AG09309 (cell line): ENCODE results near the gene PGM2.
"Not testable (repeated sequence)": the region's sequence is repeated elsewhere in the genome, so short reads cannot be mapped to it uniquely, and the experiment has no call there.

Experiments
- DNase-seq: peaks from one replicate; pipeline ENCODE4 v3.0.0-alpha.2; 2010; ENCODE audit warnings: low read depth
- H3K4me3 ChIP-seq: 2 replicates; pipeline ENCODE4 v1.5.1; 2011; ENCODE audit warnings: mild to moderate bottlenecking, low read depth, low read length, moderate library complexity; ENCODE audit not compliant: control insufficient read depth
- TF ChIP-seq, protein P1 (sequence below): IDR thresholded peaks from 2 replicates; pipeline ENCODE4 v1.5.1; 2011; ENCODE audit warnings: mild to moderate bottlenecking, low read depth, low read length, inconsistent platforms; ENCODE audit not compliant: insufficient read depth, control insufficient read depth; ENCODE audit errors: missing control alignments

PGM2 gene

DNA sequence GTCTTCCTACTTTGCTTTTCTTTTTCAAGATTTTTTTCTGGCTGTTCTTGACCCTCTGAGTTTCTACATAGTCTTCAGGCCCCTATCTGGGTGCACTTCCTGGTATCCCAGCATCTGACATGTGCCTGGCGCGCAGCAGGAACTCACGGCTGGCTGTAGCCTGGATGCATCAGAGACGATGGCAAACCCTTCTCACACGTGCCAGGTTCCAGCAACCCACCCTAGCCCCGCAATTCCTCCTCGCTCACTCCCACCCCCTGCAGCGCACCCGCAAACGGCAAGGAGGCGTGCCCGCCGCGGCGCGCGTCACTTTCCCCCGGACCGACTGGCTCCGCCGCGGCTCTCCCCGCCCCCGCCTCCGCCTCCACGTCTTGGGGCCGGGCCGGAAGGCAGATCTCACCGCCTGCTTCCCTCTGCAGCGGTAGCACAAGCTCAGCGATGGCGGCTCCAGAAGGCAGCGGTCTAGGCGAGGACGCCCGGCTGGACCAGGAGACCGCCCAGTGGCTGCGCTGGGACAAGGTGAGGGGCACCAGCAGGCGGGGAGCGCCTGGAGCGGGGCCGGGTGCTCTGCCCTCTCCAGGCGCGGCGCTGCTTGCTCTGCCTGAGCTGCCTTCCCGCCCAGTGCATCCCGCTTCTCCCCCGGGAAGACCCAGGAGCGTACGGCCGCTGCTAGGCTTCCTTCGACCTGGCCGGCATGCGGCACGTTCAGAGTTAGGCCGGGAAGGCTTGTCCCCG, at the start of gene PGM2:
PGM2 (plus strand) TSS at position 392 of the 735 bp plus-strand sequence; CDS start at position 439, 47 bp downstream.
- TF ChIP-seq, protein P1, sequence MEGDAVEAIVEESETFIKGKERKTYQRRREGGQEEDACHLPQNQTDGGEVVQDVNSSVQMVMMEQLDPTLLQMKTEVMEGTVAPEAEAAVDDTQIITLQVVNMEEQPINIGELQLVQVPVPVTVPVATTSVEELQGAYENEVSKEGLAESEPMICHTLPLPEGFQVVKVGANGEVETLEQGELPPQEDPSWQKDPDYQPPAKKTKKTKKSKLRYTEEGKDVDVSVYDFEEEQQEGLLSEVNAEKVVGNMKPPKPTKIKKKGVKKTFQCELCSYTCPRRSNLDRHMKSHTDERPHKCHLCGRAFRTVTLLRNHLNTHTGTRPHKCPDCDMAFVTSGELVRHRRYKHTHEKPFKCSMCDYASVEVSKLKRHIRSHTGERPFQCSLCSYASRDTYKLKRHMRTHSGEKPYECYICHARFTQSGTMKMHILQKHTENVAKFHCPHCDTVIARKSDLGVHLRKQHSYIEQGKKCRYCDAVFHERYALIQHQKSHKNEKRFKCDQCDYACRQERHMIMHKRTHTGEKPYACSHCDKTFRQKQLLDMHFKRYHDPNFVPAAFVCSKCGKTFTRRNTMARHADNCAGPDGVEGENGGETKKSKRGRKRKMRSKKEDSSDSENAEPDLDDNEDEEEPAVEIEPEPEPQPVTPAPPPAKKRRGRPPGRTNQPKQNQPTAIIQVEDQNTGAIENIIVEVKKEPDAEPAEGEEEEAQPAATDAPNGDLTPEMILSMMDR, result peak; percentile 7
- no peak for DNase-seq
- H3K4me3 ChIP-seq, result peak within 1 kb of the TSS; percentile 65

DNA sequence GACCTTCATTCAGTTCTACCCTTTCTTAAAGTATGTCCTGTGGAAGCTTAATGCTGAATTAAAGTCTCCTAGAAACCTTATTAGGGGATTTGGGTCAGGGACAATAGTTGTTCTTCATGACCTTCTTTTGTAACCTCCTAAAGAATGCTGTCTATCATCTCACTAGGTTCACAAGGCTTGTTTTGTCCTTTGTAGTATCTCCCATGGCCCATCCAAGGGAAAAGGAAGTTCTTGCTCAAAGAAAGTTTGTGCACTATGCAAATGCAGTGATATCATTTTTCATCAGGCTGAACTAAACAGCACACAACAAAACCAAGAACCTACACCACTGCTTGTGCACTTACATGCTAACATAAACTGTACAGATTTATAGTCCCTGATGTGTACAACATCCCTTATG, 46.6 kb upstream of the PGM2 start:
- TF ChIP-seq, protein P1, result no peak
- H3K4me3 ChIP-seq, result no peak overlapping the region
- DNase-seq, result no peak

DNA sequence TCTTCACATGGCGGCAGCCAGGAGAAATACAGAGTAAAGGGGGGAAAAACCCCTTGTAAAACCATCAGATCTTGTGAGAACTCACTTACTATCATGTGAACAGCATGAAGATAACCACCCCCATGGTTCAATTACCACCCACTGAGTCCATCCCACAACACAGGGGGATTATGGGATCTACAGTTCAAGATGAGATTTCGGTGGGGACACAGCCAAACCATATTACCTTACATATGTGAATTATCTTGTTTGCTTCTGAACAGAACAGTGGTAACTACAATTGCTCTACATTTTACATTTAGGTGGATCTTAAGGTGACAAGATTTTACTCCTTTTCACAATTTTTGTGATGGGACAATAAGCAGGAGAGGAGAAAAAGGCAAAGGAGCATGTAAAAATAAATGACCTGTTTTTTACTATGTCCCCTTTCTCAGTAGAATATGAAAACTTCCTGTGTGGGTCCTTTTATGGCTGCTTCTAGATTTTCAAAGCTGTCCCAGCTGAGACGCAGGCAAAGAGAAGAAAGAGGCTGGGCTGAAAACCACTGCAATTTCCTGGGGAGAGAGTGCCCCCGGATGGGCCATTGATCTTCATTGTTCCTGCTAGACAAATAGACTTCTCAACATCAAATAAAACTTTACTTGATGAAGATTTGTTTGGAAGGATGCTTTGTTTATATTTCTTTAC, 45.9 kb upstream of the PGM2 start:
- H3K4me3 ChIP-seq, result no peak overlapping the region
- TF ChIP-seq, protein P1, result peak; percentile 21
- no peak for DNase-seq

DNA sequence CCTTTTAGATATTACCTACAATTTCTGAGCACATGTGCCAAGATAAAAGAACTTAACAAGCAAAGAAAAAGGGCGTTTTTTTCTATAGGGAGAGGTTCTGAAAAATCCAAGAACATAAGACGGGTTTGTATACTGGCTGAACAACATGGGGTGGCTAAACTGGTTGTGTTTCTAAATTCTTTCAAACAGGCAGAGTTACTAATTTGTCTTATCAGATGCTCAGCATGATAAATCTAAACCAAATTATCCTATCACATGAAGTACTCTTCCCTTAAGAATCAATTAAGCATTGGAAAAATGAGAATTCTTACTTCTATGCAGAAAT, 45.4 kb upstream of the PGM2 start:
- no peak for DNase-seq
- no peak overlapping the region for H3K4me3 ChIP-seq
- TF ChIP-seq, protein P1, result no peak

DNA sequence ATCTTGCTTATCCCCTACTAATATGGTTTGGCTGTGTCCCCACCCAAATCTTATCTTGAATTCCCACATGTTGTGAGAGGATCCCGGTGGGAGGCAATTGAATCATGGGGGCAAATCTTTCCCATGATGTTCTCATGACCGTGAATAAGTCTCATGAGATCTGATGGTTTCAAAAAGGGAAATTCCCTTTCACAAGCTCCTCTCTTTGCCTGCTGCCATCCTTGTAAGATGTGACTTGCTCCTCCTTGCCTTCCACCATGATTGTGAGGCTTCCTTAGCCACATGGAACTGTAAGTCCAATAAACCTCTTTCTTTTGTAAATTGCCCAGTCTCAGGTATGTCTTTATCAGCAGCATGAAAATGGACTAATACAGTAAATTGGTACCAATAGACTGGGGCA, 40.2 kb upstream of the PGM2 start:
- not testable (repeated sequence) for DNase-seq, H3K4me3 ChIP-seq

DNA sequence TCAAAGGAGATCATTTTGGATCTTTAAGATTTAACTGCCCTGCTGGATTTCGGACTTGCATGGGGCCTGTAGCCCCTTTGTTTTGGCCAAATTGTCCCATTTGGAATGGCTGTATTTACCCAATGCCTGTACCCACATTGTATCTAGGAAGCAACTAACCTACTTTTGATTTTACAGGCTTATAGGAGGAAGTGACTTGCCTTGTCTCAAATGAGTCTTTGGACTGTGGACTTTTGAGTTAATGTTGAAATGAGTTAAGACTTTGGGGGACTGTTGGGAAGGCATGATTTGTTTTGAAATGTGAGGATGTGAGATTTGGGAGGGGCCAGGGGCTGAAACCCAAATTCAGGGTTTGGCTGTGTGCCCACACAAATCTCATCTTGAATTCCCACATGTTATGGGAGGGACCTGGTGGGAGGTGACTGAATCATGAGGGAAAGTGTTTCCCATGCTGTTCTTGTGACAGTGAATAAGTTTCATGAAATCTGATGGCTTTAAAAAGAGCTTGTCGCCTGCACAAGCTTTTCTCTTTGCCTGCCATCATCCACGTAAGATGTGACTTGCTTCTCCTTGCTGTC, 38.5 kb upstream of the PGM2 start:
- not testable (repeated sequence) for DNase-seq, H3K4me3 ChIP-seq

DNA sequence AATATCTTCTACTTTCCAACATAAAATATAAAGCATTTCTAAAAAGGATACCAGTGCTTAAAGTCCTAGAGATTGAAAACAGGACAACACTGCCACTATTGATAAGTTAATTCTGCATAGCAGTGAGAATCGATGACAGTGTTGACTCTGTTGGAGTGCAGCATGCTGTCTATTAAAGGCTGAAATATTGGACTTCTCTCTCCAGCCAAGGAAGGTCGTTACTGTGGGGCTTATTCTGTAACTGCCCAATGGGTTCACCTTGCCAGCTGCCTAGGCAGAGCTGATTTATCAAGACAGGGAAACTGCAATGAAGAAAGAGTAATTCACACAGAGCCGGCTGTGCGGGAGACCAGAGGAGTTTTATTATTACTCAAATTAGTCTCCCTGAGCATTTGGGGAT, 37.7 kb upstream of the PGM2 start:
- no peak for DNase-seq
- H3K4me3 ChIP-seq, result no peak overlapping the region
- TF ChIP-seq, protein P1, result no peak
